OCI-LY3 (cell line): ENCODE data around the gene IGSF3.
"Not testable (repeated sequence)": the region's sequence is repeated elsewhere in the genome, so short reads cannot be mapped to it uniquely, and the experiment has no call there.

ENCODE experiments used
- H2AFZ ChIP-seq: fragments of 200-600, 300-600 bp; shearing (Covaris generic); 2 replicates; pipeline ENCODE4 v1.6.0; 2014; ENCODE audit warnings: antibody characterized with exemption, low read depth, low read length
- H3K27ac ChIP-seq: fragments of 200-600, 300-600 bp; sonication (generic); 2 replicates; pipeline ENCODE4 v1.5.1; 2014; ENCODE audit warnings: mild to moderate bottlenecking, low read length, moderate library complexity, mixed read lengths
- H3K27me3 ChIP-seq: fragments of 200-600, 300-600 bp; sonication (generic); 2 replicates; pipeline ENCODE4 v1.6.1; 2014; ENCODE audit warnings: low read depth, low read length, mixed read lengths
- H3K36me3 ChIP-seq: fragments of 200-600, 300-600 bp; sonication (generic); replicated peaks from 2 replicates; pipeline ENCODE3; 2014; ENCODE audit warnings: low read depth, low read length, mixed read lengths
- H3K4me1 ChIP-seq: fragments of 300-600, 200-600 bp; sonication (generic); 2 replicates; pipeline ENCODE4 v1.6.1; 2014; ENCODE audit warnings: low read length, mixed read lengths
- H3K4me2 ChIP-seq: fragments of 200-600, 300-600 bp; sonication (generic); 2 replicates; pipeline ENCODE4 v1.6.1; 2014; ENCODE audit warnings: low read length, mixed read lengths
- H3K4me3 ChIP-seq: fragments of 300-600, 200-600 bp; sonication (generic); 2 replicates; pipeline ENCODE4 v1.5.1; 2014; ENCODE audit warnings: antibody characterized with exemption, mild to moderate bottlenecking, low read length, moderate library complexity
- H3K79me2 ChIP-seq: fragments of 300-600, 200-600 bp; shearing (Covaris generic); 2 replicates; pipeline ENCODE4 v1.6.1; 2014; ENCODE audit warnings: mild to moderate bottlenecking, low read length, mixed read lengths
- H3K9ac ChIP-seq: fragments of 300-600, 200-600 bp; shearing (Covaris generic); 2 replicates; pipeline ENCODE4 v1.6.0; 2014; ENCODE audit warnings: mild to moderate bottlenecking, low read length, moderate library complexity
- H3K9me3 ChIP-seq: fragments of 200-600, 300-600 bp; shearing (Covaris generic); 2 replicates; pipeline ENCODE4 v1.6.1; 2014; ENCODE audit warnings: low read length, mixed read lengths; ENCODE audit not compliant: insufficient read depth
- H4K20me1 ChIP-seq: fragments of 200-600, 300-600 bp; sonication (generic); 2 replicates; pipeline ENCODE4 v1.6.1; 2016; ENCODE audit warnings: low read length, mixed read lengths; ENCODE audit not compliant: insufficient read depth
- EZH2phosphoT487 ChIP-seq: fragments of 200-600 bp; shearing (Covaris generic); IDR thresholded peaks from 2 replicates; pipeline ENCODE4 v1.6.1; 2018; ENCODE audit warnings: antibody characterized with exemption, mixed run types, low read depth
- TF ChIP-seq, protein P1 (sequence below): fragments of 200-600, 300-600 bp; sonication (generic); IDR thresholded peaks from 2 replicates; pipeline ENCODE4 v1.5.1; 2014; ENCODE audit warnings: antibody characterized with exemption, low read length, low read depth

IGSF3 gene

DNA sequence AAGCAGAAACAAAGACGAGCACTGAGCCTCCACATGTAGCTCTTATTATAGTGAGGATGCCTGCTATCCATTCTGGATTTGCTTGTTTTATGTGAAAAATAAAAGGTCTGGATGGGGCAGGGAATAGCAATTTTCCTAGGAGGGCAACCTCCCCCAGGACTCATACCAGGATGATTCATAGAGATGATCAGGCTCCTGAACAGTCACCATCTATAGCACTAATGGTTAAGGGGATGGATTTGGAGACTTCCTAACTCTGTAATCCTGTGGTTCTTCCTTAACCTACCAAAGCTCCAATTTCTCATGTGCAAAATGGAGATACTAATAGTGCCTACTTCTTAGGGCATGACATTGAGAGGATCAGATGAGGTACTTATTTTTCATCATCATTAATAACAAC is 62.2 kb downstream of the IGSF3 start:
- Histone ChIP-seq H3K27ac (no peak overlapping the region), H3K4me1 (peaks cover 41% of the 10 kb centered on the region), H3K79me2 (no peaks in the 10 kb centered on the region), H3K4me2 (no peak overlapping the region), H3K4me3 (no peak overlapping the region), H3K9ac (no peak overlapping the region), H3K36me3 (no peaks in the 10 kb centered on the region), H3K9me3 (no peaks in the 10 kb centered on the region), H3K27me3 (no peaks in the 10 kb centered on the region), H4K20me1 (no peaks in the 10 kb centered on the region), H2AFZ (no peak overlapping the region)
- TF ChIP-seq, protein P1, sequence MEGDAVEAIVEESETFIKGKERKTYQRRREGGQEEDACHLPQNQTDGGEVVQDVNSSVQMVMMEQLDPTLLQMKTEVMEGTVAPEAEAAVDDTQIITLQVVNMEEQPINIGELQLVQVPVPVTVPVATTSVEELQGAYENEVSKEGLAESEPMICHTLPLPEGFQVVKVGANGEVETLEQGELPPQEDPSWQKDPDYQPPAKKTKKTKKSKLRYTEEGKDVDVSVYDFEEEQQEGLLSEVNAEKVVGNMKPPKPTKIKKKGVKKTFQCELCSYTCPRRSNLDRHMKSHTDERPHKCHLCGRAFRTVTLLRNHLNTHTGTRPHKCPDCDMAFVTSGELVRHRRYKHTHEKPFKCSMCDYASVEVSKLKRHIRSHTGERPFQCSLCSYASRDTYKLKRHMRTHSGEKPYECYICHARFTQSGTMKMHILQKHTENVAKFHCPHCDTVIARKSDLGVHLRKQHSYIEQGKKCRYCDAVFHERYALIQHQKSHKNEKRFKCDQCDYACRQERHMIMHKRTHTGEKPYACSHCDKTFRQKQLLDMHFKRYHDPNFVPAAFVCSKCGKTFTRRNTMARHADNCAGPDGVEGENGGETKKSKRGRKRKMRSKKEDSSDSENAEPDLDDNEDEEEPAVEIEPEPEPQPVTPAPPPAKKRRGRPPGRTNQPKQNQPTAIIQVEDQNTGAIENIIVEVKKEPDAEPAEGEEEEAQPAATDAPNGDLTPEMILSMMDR, result no peak
- TF ChIP-seq EZH2phosphoT487, result no peak

DNA sequence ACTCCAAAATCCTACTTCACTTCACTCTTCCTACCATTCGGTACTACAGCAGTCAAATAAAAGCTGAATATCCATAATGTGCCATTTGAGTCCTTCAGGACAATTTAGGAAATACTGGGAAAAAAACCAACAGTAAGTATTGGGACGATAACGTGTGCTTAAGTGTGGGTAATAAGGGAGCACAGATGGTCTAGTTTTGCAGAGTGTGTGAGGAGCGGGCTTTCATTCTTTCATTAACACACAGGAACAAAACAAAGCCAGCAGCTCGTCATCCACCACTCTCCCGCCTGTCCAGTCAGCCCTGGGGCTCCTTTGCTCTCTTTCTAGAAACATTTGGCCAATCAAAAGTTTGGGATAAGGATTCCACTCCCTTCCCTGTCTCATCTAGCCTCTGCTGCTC is 63.1 kb downstream of the IGSF3 start:
- H4K20me1 ChIP-seq, H2AFZ ChIP-seq, H3K27me3 ChIP-seq, H3K9me3 ChIP-seq, H3K9ac ChIP-seq, H3K27ac ChIP-seq, H3K36me3 ChIP-seq, H3K4me2 ChIP-seq, H3K79me2 ChIP-seq, H3K4me3 ChIP-seq: not testable (repeated sequence)
- peaks cover 32% of the 10 kb centered on the region for H3K4me1 ChIP-seq

DNA sequence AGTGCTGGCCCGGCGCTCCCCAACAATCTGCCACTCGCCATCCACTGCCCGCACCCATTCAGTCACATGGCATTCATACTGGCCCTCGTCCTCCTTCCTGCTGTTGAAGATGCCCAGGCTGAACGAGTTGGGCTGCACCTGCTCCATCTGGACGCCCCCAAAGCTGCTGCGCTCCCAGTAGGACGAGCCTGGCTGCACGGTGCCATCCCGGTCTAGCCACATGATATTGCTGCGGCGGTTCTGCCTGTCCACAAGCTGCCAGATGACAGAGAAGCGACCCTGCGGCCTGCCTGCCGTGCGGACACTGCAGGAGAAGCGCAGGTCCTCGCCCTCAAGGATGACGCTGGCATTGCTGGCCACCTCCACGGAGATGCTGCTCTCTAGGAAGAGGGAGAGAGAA is 63.9 kb downstream of the IGSF3 start:
- not testable (repeated sequence) for H2AFZ ChIP-seq, H3K27me3 ChIP-seq, H3K9ac ChIP-seq, H3K9me3 ChIP-seq, H4K20me1 ChIP-seq, H3K27ac ChIP-seq, H3K36me3 ChIP-seq, H3K79me2 ChIP-seq, H3K4me3 ChIP-seq, H3K4me2 ChIP-seq
- peaks cover 29% of the 10 kb centered on the region for H3K4me1 ChIP-seq

GRCh38 chr1:116599369-116599768 is 68.2 kb downstream of the IGSF3 start:
- H3K79me2 ChIP-seq, H3K4me2 ChIP-seq, H3K9me3 ChIP-seq, H3K4me3 ChIP-seq, H3K9ac ChIP-seq, H3K27me3 ChIP-seq, H3K27ac ChIP-seq, H2AFZ ChIP-seq, H3K36me3 ChIP-seq, H4K20me1 ChIP-seq: not testable (repeated sequence)
- H3K4me1 ChIP-seq, result peaks cover 44% of the 10 kb centered on the region

GRCh38 chr1:116598420-116599036 is 69.0 kb downstream of the IGSF3 start:
- H3K4me3 ChIP-seq, H3K27me3 ChIP-seq, H3K79me2 ChIP-seq, H2AFZ ChIP-seq, H3K4me2 ChIP-seq, H3K9me3 ChIP-seq, H4K20me1 ChIP-seq, H3K36me3 ChIP-seq: not testable (repeated sequence)
- Histone ChIP-seq H3K9ac (0 out of 2 replicates have a peak overlapping the region, but pooled peaks have one; percentile 43), H3K27ac (peak overlapping the region; percentile 81; the same call in 1 of the 2 replicates), H3K4me1 (peaks cover 50% of the 10 kb centered on the region)

GRCh38 chr1:116597388-116597787 is 70.1 kb downstream of the IGSF3 start:
- not testable (repeated sequence) for H3K4me3 ChIP-seq, H3K9me3 ChIP-seq, H4K20me1 ChIP-seq, H3K27me3 ChIP-seq, H2AFZ ChIP-seq, H3K79me2 ChIP-seq, H3K36me3 ChIP-seq
- H3K4me1 ChIP-seq, result peaks cover 49% of the 10 kb centered on the region
- peak overlapping the region; percentile 50 for H3K4me2 ChIP-seq
- H3K27ac ChIP-seq, result peak overlapping the region; percentile 81
- H3K9ac ChIP-seq, result peak overlapping the region; percentile 43; the same call in 1 of the 2 replicates

- Histone ChIP-seq H3K27ac (peak overlapping the region; percentile 81), H3K9ac (peak overlapping the region; percentile 43; the same call in 1 of the 2 replicates), H3K4me3 (0 out of 2 replicates have a peak overlapping the region, but pooled peaks have one; percentile 4), H3K4me2 (peak overlapping the region; percentile 50), H3K4me1 (peaks cover 54% of the 10 kb centered on the region)
- H2AFZ ChIP-seq, H3K36me3 ChIP-seq, H3K27me3 ChIP-seq, H3K9me3 ChIP-seq, H3K79me2 ChIP-seq, H4K20me1 ChIP-seq: not testable (repeated sequence)
Observed at GRCh38 chr1:116596742-116597307, 70.7 kb downstream of the IGSF3 start.
